IMR-90 (cell line): ENCODE measurements around the gene KRTAP10-1. TPM values are rescaled to one million over a fixed set of nuclear protein-coding genes. Genes with fewer than 3 reads are reported as not detected.

Experiments
- ATAC-seq: fragments of 200-7000 bp; cut with Tn5 transposase; 2 replicates; pipeline ENCODE4 v1.9.1; 2020; ENCODE audit warnings: low read depth, mild to moderate bottlenecking, moderate library complexity
- BruUV-seq: library from RNA; stranded (reverse); fragments of 400-500 nt; replicated peaks from 2 replicates; lab custom pipeline; 2021; lab: Mats Ljungman, UMichigan
- CTCF ChIA-PET: fragments of 300-600 bp; formaldehyde crosslinking; extraction: SDS; loops from one replicate; lab custom pipeline; 2021; ENCODE audit warnings: antibody characterized with exemption; lab: Yijun Ruan, JAX
- POLR2A ChIA-PET: fragments of 300-600 bp; sonication (Branson Sonifier 250); formaldehyde crosslinking; loops from one replicate; lab custom pipeline; 2022; ENCODE audit warnings: antibody characterized with exemption; ENCODE audit not compliant: unreplicated experiment; lab: Charles Lee
- DNase-seq: peaks from one replicate; pipeline ENCODE4 v3.0.0; 2013
- H2AFZ ChIP-seq: replicated peaks from 2 replicates; pipeline ENCODE3; 2013; ENCODE audit warnings: low read length, mild to moderate bottlenecking; ENCODE audit not compliant: poor library complexity
- H2AK5ac ChIP-seq: 2 replicates; pipeline ENCODE4 v1.6.1; 2013; ENCODE audit warnings: low read depth, low read length, inconsistent platforms
- H2AK9ac ChIP-seq: replicated peaks from 2 replicates; pipeline ENCODE3; 2013; ENCODE audit warnings: mild to moderate bottlenecking, low read depth, low read length, moderate library complexity; ENCODE audit not compliant: poor library complexity
- H2BK120ac ChIP-seq: 2 replicates; pipeline ENCODE4 v1.6.1; 2013; ENCODE audit warnings: low read depth, low read length, inconsistent platforms
- H2BK15ac ChIP-seq: 3 replicates; pipeline ENCODE4 v1.6.1; 2013; ENCODE audit warnings: low read depth, low read length, inconsistent platforms
- H2BK20ac ChIP-seq: 2 replicates; pipeline ENCODE4 v1.6.1; 2013; ENCODE audit warnings: low read depth, mild to moderate bottlenecking, inconsistent platforms, low read length, moderate library complexity
- H2BK5ac ChIP-seq: 2 replicates; pipeline ENCODE4 v1.6.1; 2013; ENCODE audit warnings: mild to moderate bottlenecking, low read depth, low read length, inconsistent platforms; ENCODE audit not compliant: poor library complexity, severe bottlenecking
- H3K14ac ChIP-seq: replicated peaks from 2 replicates; pipeline ENCODE4 v1.6.1; 2013; ENCODE audit warnings: low read depth, low read length, inconsistent platforms
- H3K18ac ChIP-seq: 2 replicates; pipeline ENCODE4 v1.6.1; 2013; ENCODE audit warnings: low read depth, low read length, control low read depth
- H3K23ac ChIP-seq: 2 replicates; pipeline ENCODE4 v1.6.1; 2013; ENCODE audit warnings: low read depth, low read length, inconsistent platforms
- H3K27ac ChIP-seq: 2 replicates; pipeline ENCODE4 v1.5.1; 2013; ENCODE audit warnings: mild to moderate bottlenecking, control low read depth, low read length; ENCODE audit not compliant: insufficient read depth
- H3K27me3 ChIP-seq: 2 replicates; pipeline ENCODE4 v1.6.1; 2013; ENCODE audit warnings: low read length; ENCODE audit not compliant: control insufficient read depth, insufficient read depth
- H3K36me3 ChIP-seq: 2 replicates; pipeline ENCODE4 v1.6.1; 2013; ENCODE audit warnings: low read length, mixed read lengths; ENCODE audit not compliant: control insufficient read depth, insufficient read depth
- H3K4ac ChIP-seq: 2 replicates; pipeline ENCODE4 v1.6.1; 2013; ENCODE audit warnings: low read depth, low read length, inconsistent platforms
- H3K4me1 ChIP-seq: 2 replicates; pipeline ENCODE4 v1.6.1; 2013; ENCODE audit warnings: low read length, mixed read lengths; ENCODE audit not compliant: control insufficient read depth, insufficient read depth
- H3K4me2 ChIP-seq: 2 replicates; pipeline ENCODE4 v1.6.1; 2013; ENCODE audit warnings: low read depth, mild to moderate bottlenecking, control low read depth, low read length, moderate library complexity
- H3K4me3 ChIP-seq: 2 replicates; pipeline ENCODE4 v1.5.1; 2013; ENCODE audit warnings: low read depth, mild to moderate bottlenecking, control low read depth, low read length, moderate library complexity; ENCODE audit not compliant: insufficient read depth
- H3K56ac ChIP-seq: 2 replicates; pipeline ENCODE4 v1.6.1; 2013; ENCODE audit warnings: low read length, inconsistent platforms; ENCODE audit not compliant: insufficient read depth; ENCODE audit errors: extremely low read depth
- H3K79me1 ChIP-seq, 2 experiments: 2 replicates each; pipeline ENCODE4 v1.6.1; 2013; ENCODE audit warnings: low read length in 2 of 2, inconsistent platforms in 1 of 2, low read depth in 1 of 2
- H3K9ac ChIP-seq: 2 replicates; pipeline ENCODE4 v1.6.1; 2013; ENCODE audit warnings: low read depth, low read length, control low read depth
- H3K9me1 ChIP-seq: 2 replicates; pipeline ENCODE4 v1.6.1; 2013; ENCODE audit warnings: low read length, inconsistent platforms; ENCODE audit not compliant: insufficient read depth
- H3K9me3 ChIP-seq: 2 replicates; pipeline ENCODE4 v1.6.1; 2013; ENCODE audit warnings: low read length; ENCODE audit not compliant: control insufficient read depth, insufficient read depth
- H4K20me1 ChIP-seq: 2 replicates; pipeline ENCODE4 v1.6.1; 2013; ENCODE audit warnings: low read length, inconsistent platforms; ENCODE audit not compliant: insufficient read depth
- H4K5ac ChIP-seq: 2 replicates; pipeline ENCODE4 v1.6.1; 2013; ENCODE audit warnings: mild to moderate bottlenecking, low read depth, low read length, control low read depth
- H4K8ac ChIP-seq, 2 experiments: 2 replicates each; pipeline ENCODE4 v1.6.1; 2013; ENCODE audit warnings: low read depth in 2 of 2, low read length in 2 of 2, control low read depth in 1 of 2, inconsistent platforms in 1 of 2
- H4K91ac ChIP-seq: 2 replicates; pipeline ENCODE4 v1.6.1; 2013; ENCODE audit warnings: low read depth, low read length, inconsistent platforms; ENCODE audit not compliant: insufficient read depth
- BHLHE40 ChIP-seq: fragments of 150-350 bp; IDR thresholded peaks from 2 replicates; pipeline ENCODE4 v1.6.1; 2016; ENCODE audit warnings: mild to moderate bottlenecking, low read depth, low read length
- CHD1 ChIP-seq: IDR thresholded peaks from 2 replicates; pipeline ENCODE4 v1.6.1; 2012; ENCODE audit warnings: low read depth, low read length, improper control_type of control experiment
- FOS ChIP-seq: fragments of 150-350 bp; IDR thresholded peaks from 2 replicates; pipeline ENCODE4 v1.6.1; 2016; ENCODE audit warnings: low read depth, low read length
- MAFK ChIP-seq: IDR thresholded peaks from 2 replicates; pipeline ENCODE4 v1.6.1; 2012; ENCODE audit warnings: low read depth, low read length, improper control_type of control experiment
- MAZ ChIP-seq: IDR thresholded peaks from 2 replicates; pipeline ENCODE4 v1.6.1; 2012; ENCODE audit warnings: low read depth, mild to moderate bottlenecking, low read length, improper control_type of control experiment, moderate library complexity, borderline replicate concordance
- MXI1 ChIP-seq: IDR thresholded peaks from 2 replicates; pipeline ENCODE4 v1.6.1; 2012; ENCODE audit warnings: low read depth, mild to moderate bottlenecking, low read length, moderate library complexity, borderline replicate concordance
- POLR2A ChIP-seq: IDR thresholded peaks from 2 replicates; pipeline ENCODE4 v1.6.1; 2012; ENCODE audit warnings: mild to moderate bottlenecking, low read depth, low read length
- RAD21 ChIP-seq: IDR thresholded peaks from 2 replicates; pipeline ENCODE4 v1.6.1; 2012; ENCODE audit warnings: low read length, improper control_type of control experiment
- RFX5 ChIP-seq: IDR thresholded peaks from 2 replicates; pipeline ENCODE4 v1.8.0; 2012; ENCODE audit warnings: low read depth, mild to moderate bottlenecking, low read length, moderate library complexity
- WGBS, 2 experiments: methylation state at CpG; one replicate each; pipeline versions ENCODE4 v1.1.5 to v1.1.7; 2013; ENCODE audit warnings: missing lambda C conversion rate in 2 of 2; ENCODE audit not compliant: insufficient read length in 1 of 2; ENCODE audit errors: extremely low coverage in 2 of 2; 5-methylcytosine and 5-hydroxymethylcytosine counted together
- dilution Hi-C: fragments of 300-500 bp; cut with HindIII; formaldehyde crosslinking; loops from one replicate; pipeline ENCODE4 v1.14.3; 2018; ENCODE audit warnings: low sequenced_read_pairs; ENCODE audit not compliant: unreplicated experiment
- in situ Hi-C: fragments of 300-500 bp; cut with MboI; formaldehyde crosslinking; loops from 3 replicates; pipeline ENCODE4 v1.14.3; 2019; ENCODE audit warnings: low sequenced_read_pairs, inconsistent platforms, mixed read lengths
- intact Hi-C: fragments of 100-400 bp; cut with micrococcal nuclease; formaldehyde crosslinking; loops from 2 replicates; pipeline ENCODE4 v1.10.0; 2022
- polyA plus RNA-seq, 3 experiments: library from polyadenylated mRNA; depleted of rRNA; stranded (reverse); fragments of >200 nt; gene quantifications; 2 replicates each; pipeline ENCODE4 v1.2.3, GENCODE V29; 2012; ENCODE audit warnings: low replicate concordance in 1 of 3
- total RNA-seq: library from RNA; depleted of rRNA; stranded (reverse); fragments of >200 nt; gene quantifications from 2 replicates; pipeline ENCODE4 v1.2.3, GENCODE V29; 2012
- TF ChIP-seq, protein P1 (sequence below): fragments of 150-350 bp; IDR thresholded peaks from 2 replicates; pipeline ENCODE4 v1.6.1; 2017; ENCODE audit warnings: mild to moderate bottlenecking, antibody characterized with exemption, low read length, low read depth
- TF ChIP-seq, protein P2 (sequence below): conservative IDR thresholded peaks from 2 replicates; pipeline ENCODE4 v1.5.1; 2012; ENCODE audit warnings: mild to moderate bottlenecking, low read depth, low read length, improper control_type of control experiment

Gene KRTAP10-1
- total and polyA plus RNA-seq, 2 of the 4 experiments (the other 2 are of a cell fraction) = not detected

DNA sequence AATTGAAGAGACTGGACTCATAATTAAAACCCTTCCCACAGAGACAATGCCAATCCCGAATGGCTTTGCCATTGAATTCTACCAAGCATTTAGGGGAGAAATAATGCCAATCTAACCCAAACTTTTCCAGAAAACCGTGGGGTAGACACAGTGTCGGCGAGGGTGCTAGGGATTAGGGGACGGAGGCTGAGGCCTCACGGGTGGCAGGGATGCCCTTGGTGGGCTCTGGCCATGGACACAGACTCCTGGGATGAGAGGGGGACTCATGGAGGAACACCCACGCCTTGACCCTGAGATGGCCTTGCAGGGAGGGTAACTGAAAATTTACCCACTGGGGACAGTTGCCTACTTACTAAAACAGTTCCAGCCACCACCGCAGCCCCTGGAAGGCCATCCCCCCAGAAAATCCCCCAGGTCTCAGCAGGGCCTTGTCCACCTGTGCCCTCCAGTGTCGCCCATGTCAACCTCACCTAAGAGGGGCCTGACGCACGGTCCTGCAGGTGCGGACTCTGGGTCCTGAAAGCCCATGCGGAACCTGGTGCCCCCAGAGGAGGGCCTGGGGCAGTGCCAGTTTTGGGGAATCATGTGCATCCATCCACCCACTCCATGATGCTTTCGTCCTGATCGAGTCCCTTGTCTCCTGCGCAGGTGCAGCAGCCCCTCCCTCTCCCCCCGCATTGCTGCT, 38.5 kb upstream of the KRTAP10-1 start:
- ChIA-PET POLR2A (no interaction called here), CTCF (no interaction called here)
- Histone ChIP-seq H3K18ac (no peak overlapping the region), H4K91ac (no peak overlapping the region), H3K79me1 (no peaks in the 10 kb centered on the region), H3K9ac (no peak overlapping the region), H3K9me3 (peaks cover 11% of the 10 kb centered on the region), H4K5ac (no peak overlapping the region), H3K27me3 (no peaks in the 10 kb centered on the region; the same call in 1 of the 2 replicates), H3K4ac (no peak overlapping the region), H3K36me3 (no peaks in the 10 kb centered on the region), H4K8ac (no peak overlapping the region), H3K4me1 (no peaks in the 10 kb centered on the region), H3K4me3 (no peak overlapping the region), H3K4me2 (no peak overlapping the region), H2BK20ac (no peak overlapping the region), H2AFZ (no peak overlapping the region), H3K56ac (no peak overlapping the region), H2BK120ac (no peak overlapping the region), H4K20me1 (no peaks in the 10 kb centered on the region), H3K27ac (no peak overlapping the region), H2BK5ac (no peak overlapping the region), H2AK5ac (no peak overlapping the region), H3K23ac (no peak overlapping the region), H3K14ac (no peak overlapping the region), H2BK15ac (no peak overlapping the region), H3K9me1 (no peaks in the 10 kb centered on the region), H2AK9ac (no peak overlapping the region)
- TF ChIP-seq CHD1 (no peak), BHLHE40 (no peak), MAZ (no peak), MXI1 (no peak), RAD21 (no peak), POLR2A (no peak), FOS (no peak), RFX5 (no peak), MAFK (no peak)
- TF ChIP-seq, protein P1, sequence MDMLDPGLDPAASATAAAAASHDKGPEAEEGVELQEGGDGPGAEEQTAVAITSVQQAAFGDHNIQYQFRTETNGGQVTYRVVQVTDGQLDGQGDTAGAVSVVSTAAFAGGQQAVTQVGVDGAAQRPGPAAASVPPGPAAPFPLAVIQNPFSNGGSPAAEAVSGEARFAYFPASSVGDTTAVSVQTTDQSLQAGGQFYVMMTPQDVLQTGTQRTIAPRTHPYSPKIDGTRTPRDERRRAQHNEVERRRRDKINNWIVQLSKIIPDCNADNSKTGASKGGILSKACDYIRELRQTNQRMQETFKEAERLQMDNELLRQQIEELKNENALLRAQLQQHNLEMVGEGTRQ = no peak
- TF ChIP-seq, protein P2, sequence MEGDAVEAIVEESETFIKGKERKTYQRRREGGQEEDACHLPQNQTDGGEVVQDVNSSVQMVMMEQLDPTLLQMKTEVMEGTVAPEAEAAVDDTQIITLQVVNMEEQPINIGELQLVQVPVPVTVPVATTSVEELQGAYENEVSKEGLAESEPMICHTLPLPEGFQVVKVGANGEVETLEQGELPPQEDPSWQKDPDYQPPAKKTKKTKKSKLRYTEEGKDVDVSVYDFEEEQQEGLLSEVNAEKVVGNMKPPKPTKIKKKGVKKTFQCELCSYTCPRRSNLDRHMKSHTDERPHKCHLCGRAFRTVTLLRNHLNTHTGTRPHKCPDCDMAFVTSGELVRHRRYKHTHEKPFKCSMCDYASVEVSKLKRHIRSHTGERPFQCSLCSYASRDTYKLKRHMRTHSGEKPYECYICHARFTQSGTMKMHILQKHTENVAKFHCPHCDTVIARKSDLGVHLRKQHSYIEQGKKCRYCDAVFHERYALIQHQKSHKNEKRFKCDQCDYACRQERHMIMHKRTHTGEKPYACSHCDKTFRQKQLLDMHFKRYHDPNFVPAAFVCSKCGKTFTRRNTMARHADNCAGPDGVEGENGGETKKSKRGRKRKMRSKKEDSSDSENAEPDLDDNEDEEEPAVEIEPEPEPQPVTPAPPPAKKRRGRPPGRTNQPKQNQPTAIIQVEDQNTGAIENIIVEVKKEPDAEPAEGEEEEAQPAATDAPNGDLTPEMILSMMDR = no peak
- in situ Hi-C loops = no loop called here
- ATAC-seq (no peak), DNase-seq (no peak)
- dilution Hi-C loops = no loop called here
- no TSS peak for BruUV-seq
- 52% methylated on average over 7 of the region's 17 CpGs; no CpG with 5 or more reads in 1 of the 2 experiments for WGBS, 2 experiments
- intact Hi-C loops = no loop called here
